GM12878 (cell line): ENCODE results near the gene MAST4. TPM values are rescaled to one million over a fixed set of nuclear protein-coding genes. Genes with fewer than 3 reads are reported as not detected.

Experiments
- ATAC-seq: fragments of 200-7000 bp; cut with Tn5 transposase; 3 replicates; pipeline ENCODE4 v1.9.1; 2020; ENCODE audit warnings: mild to moderate bottlenecking, moderate library complexity
- BruUV-seq: library from RNA; stranded (reverse); fragments of 400-500 nt; replicated peaks from 2 replicates; lab custom pipeline; 2021; lab: Mats Ljungman, UMichigan
- CTCF ChIA-PET: fragments of 300-600 bp; sonication (Branson Sonifier 250); formaldehyde crosslinking; extraction: SDS; loops from one replicate; lab custom pipeline; 2021; ENCODE audit warnings: inconsistent platforms; lab: Yijun Ruan, JAX
- POLR2A ChIA-PET: fragments of 350-600 bp; formaldehyde crosslinking; extraction: SDS; loops from one replicate; lab custom pipeline; 2021; ENCODE audit warnings: inconsistent platforms; lab: Charles Lee
- RAD21 ChIA-PET: fragments of 300-600 bp; sonication (Branson Sonifier 250); formaldehyde crosslinking; loops from one replicate; lab custom pipeline; 2023; ENCODE audit warnings: antibody characterized with exemption; ENCODE audit not compliant: unreplicated experiment; lab: Charles Lee
- SMC1A ChIA-PET: fragments of 300-600 bp; sonication (Branson Sonifier 250); formaldehyde crosslinking; loops from one replicate; lab custom pipeline; 2023; ENCODE audit not compliant: unreplicated experiment, uncharacterized antibody; lab: Charles Lee
- DNase-seq: peaks from one replicate; pipeline ENCODE4 v3.0.0-alpha.2; 2011; ENCODE audit warnings: low read depth, low spot score
- FAIRE-seq: peaks from 3 replicates; lab custom pipeline; 2011; peaks lifted over from hg19 to GRCh38; lab: Jason Lieb, UNC
- H2AFZ ChIP-seq: 2 replicates; pipeline ENCODE4 v1.6.0; 2011; ENCODE audit warnings: low read depth, low read length, control low read depth; ENCODE audit not compliant: control insufficient read depth
- H3K27ac ChIP-seq: 2 replicates; pipeline ENCODE4 v1.5.1; 2011; ENCODE audit warnings: control low read depth; ENCODE audit not compliant: control insufficient read depth, insufficient read depth
- H3K27me3 ChIP-seq, 2 experiments: replicated peaks in 1 of 2; 2 replicates each; pipeline versions ENCODE4 v1.6.0 to v1.6.1; 2011; ENCODE audit warnings: low read length in 1 of 2; ENCODE audit not compliant: control insufficient read depth in 2 of 2, insufficient read depth in 2 of 2
- H3K36me3 ChIP-seq, 2 experiments: 2 replicates each; pipeline ENCODE4 v1.5.1; 2011; ENCODE audit warnings: low read length in 1 of 2; ENCODE audit not compliant: control insufficient read depth in 2 of 2, insufficient read depth in 2 of 2
- H3K4me1 ChIP-seq: 2 replicates; pipeline ENCODE4 v1.6.1; 2011; ENCODE audit warnings: mild to moderate bottlenecking, low read length, moderate library complexity, mixed read lengths; ENCODE audit not compliant: control insufficient read depth, insufficient read depth
- H3K4me2 ChIP-seq: 2 replicates; pipeline ENCODE4 v1.6.0; 2011; ENCODE audit warnings: control low read depth; ENCODE audit not compliant: control insufficient read depth, insufficient read depth
- H3K4me3 ChIP-seq: fragments of 200-600 bp; sonication (generic); 2 replicates; pipeline ENCODE4 v1.5.1; 2016
- H3K79me2 ChIP-seq: 2 replicates; pipeline ENCODE4 v1.6.0; 2011; ENCODE audit warnings: low read length; ENCODE audit not compliant: control insufficient read depth, insufficient read depth
- H3K9ac ChIP-seq: 2 replicates; pipeline ENCODE4 v1.8.0; 2011; ENCODE audit warnings: low read length, control low read depth, mixed read lengths; ENCODE audit not compliant: control insufficient read depth, insufficient read depth
- H3K9me3 ChIP-seq: replicated peaks from 3 replicates; pipeline ENCODE4 v1.5.1; 2011; ENCODE audit warnings: mild to moderate bottlenecking, low read length; ENCODE audit not compliant: control insufficient read depth, insufficient read depth
- H4K20me1 ChIP-seq: 2 replicates; pipeline ENCODE4 v1.6.0; 2011; ENCODE audit not compliant: control insufficient read depth, insufficient read depth
- BCLAF1 ChIP-seq: fragments of 450-650 bp; IDR thresholded peaks from 2 replicates; pipeline ENCODE4 v1.6.1; 2017; ENCODE audit warnings: antibody characterized with exemption, mild to moderate bottlenecking, moderate library complexity
- HCFC1 ChIP-seq: fragments of 150-350 bp; IDR thresholded peaks from 2 replicates; pipeline ENCODE4 v1.6.1; 2014; ENCODE audit warnings: low read length
- HDAC6 ChIP-seq: fragments of 200-600 bp; sonication (generic); IDR thresholded peaks from one replicate; pipeline ENCODE4 v1.8.0; 2017; ENCODE audit warnings: antibody characterized with exemption; ENCODE audit not compliant: unreplicated experiment
- HSF1 ChIP-seq: fragments of 150-350 bp; IDR thresholded peaks from 2 replicates; pipeline ENCODE4 v1.6.1; 2014; ENCODE audit warnings: mild to moderate bottlenecking, low read depth, low read length
- JUNB ChIP-seq: IDR thresholded peaks from 2 replicates; pipeline ENCODE4 v1.6.1; 2016; ENCODE audit warnings: antibody characterized with exemption, mild to moderate bottlenecking
- KDM1A ChIP-seq: fragments of 200-600 bp; sonication (generic); IDR thresholded peaks from 2 replicates; pipeline ENCODE4 v1.6.1; 2016; ENCODE audit warnings: borderline replicate concordance
- NR2F1 ChIP-seq: fragments of 450-650 bp; conservative IDR thresholded peaks from 2 replicates; pipeline ENCODE4 v1.6.1; 2017; ENCODE audit warnings: mild to moderate bottlenecking
- NRF1 ChIP-seq: conservative IDR thresholded peaks from 2 replicates; pipeline ENCODE4 v1.6.1; 2011; ENCODE audit warnings: mild to moderate bottlenecking, low read depth, low read length, improper control_type of control experiment
- ZBTB40 ChIP-seq: fragments of 450-650 bp; IDR thresholded peaks from 2 replicates; pipeline ENCODE4 v1.6.1; 2016; ENCODE audit warnings: mild to moderate bottlenecking, moderate library complexity, borderline replicate concordance
- WGBS: methylation state at CpG from one replicate; pipeline ENCODE4 v1.1.6; 2016; ENCODE audit warnings: low lambda C conversion rate; ENCODE audit not compliant: insufficient replicate concordance, insufficient coverage; ENCODE audit errors: missing lambda C conversion rate; 5-methylcytosine and 5-hydroxymethylcytosine counted together
- in situ Hi-C: fragments of 300-500 bp; cut with MboI; formaldehyde crosslinking; loops from 9 replicates; pipeline ENCODE4 v1.14.3; 2018; ENCODE audit warnings: mixed read lengths
- intact Hi-C: fragments of 100-400 bp; cut with micrococcal nuclease; formaldehyde crosslinking; loops from one replicate; pipeline ENCODE4 v1.14.2; 2022; ENCODE audit not compliant: unreplicated experiment
- polyA plus RNA-seq, 11 experiments: library from polyadenylated mRNA; depleted of rRNA in 4 of 11; unstranded in 6 of 11; stranded (reverse) in 5 of 11; fragments of >200 nt; fragmentation: Nextera tagmentation in 4 of 11; fragmentation: Illumina TruSeq in 1 of 11; extraction: Ambion mirVana in 4 of 11; extraction: Trizol in 1 of 11; gene quantifications; 1 replicate in 1 of 11; 2 replicates in 10 of 11; pipeline versions ENCODE4 v1.2.1 to v1.2.3, GENCODE V29; 2011 to 2016; ENCODE audit warnings: inconsistent platforms in 2 of 11, missing spikeins in 2 of 11, low read depth in 1 of 11
- total RNA-seq, 4 experiments: library from RNA; depleted of rRNA in 3 of 4; stranded (reverse); fragments of >200 nt in 3 of 4; fragmentation: Illumina TruSeq in 1 of 4; extraction: Trizol in 1 of 4; gene quantifications; 2 replicates each; pipeline versions ENCODE4 v1.2.1 to v1.2.3, GENCODE V29; 2013 to 2021
- TF ChIP-seq, protein P1 (sequence below): IDR thresholded peaks from 2 replicates; pipeline ENCODE4 v1.6.1; 2012; ENCODE audit warnings: mild to moderate bottlenecking, low read depth, low read length

MAST4 gene
- total and polyA plus RNA-seq, 10 of the 15 experiments (the other 5 are each of a cell fraction or from before 2014, with no cell fraction given) = 0.02 to 1.6 (median 0.29) TPM; not detected in 1

- Histone ChIP-seq H2AFZ (no peak overlapping the region; the same call in 1 of the 2 replicates), H3K36me3 (no peaks in the 10 kb centered on the region), H3K79me2 (no peaks in the 10 kb centered on the region), H3K4me3 (peak overlapping the region; percentile 20; the same call in 1 of the 2 replicates), H3K9ac (peak overlapping the region; percentile 64), H3K27me3 (no peaks in the 10 kb centered on the region), H3K4me2 (peak overlapping the region; percentile 94), H3K9me3 (no peaks in the 10 kb centered on the region; the same call in 2 of the 3 replicates), H3K4me1 (peaks cover 69% of the 10 kb centered on the region), H3K27ac (peak overlapping the region; percentile 94), H4K20me1 (no peaks in the 10 kb centered on the region)
- RAD21 ChIA-PET = interaction anchor here (1.5 to 5.8 kb wide), 2 partner anchors 9 to 39 kb away, joined by 5 to 71 read pairs; no protein-coding TSS in a partner anchor
- no peak for ATAC-seq
- SMC1A ChIA-PET = interaction anchor here (1.0 to 5.7 kb wide), 6 partner anchors 8 to 63 kb away, joined by 3 to 29 read pairs (median 14); no protein-coding TSS in a partner anchor
- TF ChIP-seq HDAC6 (no peak), NRF1 (no peak), ZBTB40 (no peak), JUNB (no peak), NR2F1 (no peak), HSF1 (no peak), HCFC1 (no peak), BCLAF1 (no peak), KDM1A (no peak)
- TF ChIP-seq, protein P1, sequence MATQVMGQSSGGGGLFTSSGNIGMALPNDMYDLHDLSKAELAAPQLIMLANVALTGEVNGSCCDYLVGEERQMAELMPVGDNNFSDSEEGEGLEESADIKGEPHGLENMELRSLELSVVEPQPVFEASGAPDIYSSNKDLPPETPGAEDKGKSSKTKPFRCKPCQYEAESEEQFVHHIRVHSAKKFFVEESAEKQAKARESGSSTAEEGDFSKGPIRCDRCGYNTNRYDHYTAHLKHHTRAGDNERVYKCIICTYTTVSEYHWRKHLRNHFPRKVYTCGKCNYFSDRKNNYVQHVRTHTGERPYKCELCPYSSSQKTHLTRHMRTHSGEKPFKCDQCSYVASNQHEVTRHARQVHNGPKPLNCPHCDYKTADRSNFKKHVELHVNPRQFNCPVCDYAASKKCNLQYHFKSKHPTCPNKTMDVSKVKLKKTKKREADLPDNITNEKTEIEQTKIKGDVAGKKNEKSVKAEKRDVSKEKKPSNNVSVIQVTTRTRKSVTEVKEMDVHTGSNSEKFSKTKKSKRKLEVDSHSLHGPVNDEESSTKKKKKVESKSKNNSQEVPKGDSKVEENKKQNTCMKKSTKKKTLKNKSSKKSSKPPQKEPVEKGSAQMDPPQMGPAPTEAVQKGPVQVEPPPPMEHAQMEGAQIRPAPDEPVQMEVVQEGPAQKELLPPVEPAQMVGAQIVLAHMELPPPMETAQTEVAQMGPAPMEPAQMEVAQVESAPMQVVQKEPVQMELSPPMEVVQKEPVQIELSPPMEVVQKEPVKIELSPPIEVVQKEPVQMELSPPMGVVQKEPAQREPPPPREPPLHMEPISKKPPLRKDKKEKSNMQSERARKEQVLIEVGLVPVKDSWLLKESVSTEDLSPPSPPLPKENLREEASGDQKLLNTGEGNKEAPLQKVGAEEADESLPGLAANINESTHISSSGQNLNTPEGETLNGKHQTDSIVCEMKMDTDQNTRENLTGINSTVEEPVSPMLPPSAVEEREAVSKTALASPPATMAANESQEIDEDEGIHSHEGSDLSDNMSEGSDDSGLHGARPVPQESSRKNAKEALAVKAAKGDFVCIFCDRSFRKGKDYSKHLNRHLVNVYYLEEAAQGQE = no peak
- POLR2A ChIA-PET = no interaction called here
- no TSS peak for BruUV-seq
- no peak for FAIRE-seq
- CTCF ChIA-PET = interaction anchor here (0.6 to 10.0 kb wide), 7 partner anchors 9 to 1470 kb away, joined by 4 to 137 read pairs (median 7); partner anchors contain the start of gene CD180
- no peak for DNase-seq
- intact Hi-C loops (loop anchor here (5.0 to 10.0 kb wide), 4 partner anchors 141 to 899 kb away; no protein-coding TSS in a partner anchor), in situ Hi-C loops (loop anchor here (25.0 kb wide), 1 partner anchor 394 kb away; no protein-coding TSS in a partner anchor)
- WGBS = 17% methylated on average over 3 of the region's 3 CpGs
These were observed 609.8 kb downstream of the MAST4 start for GRCh38 chr5:67205981-67206380.
